GM18508 (cell line): ENCODE measurements around the gene PARP16.
"Not testable (repeated sequence)": the region's sequence is repeated elsewhere in the genome, so short reads cannot be mapped to it uniquely, and the experiment has no call there.

Experiments used
- ATAC-seq: cut with Tn5 transposase; IDR thresholded peaks from one replicate; pipeline ENCODE4 v1.9.1; 2021; ENCODE audit warnings: moderate number of reproducible peaks; ENCODE audit not compliant: insufficient read depth, unreplicated experiment

PARP16 gene

DNA sequence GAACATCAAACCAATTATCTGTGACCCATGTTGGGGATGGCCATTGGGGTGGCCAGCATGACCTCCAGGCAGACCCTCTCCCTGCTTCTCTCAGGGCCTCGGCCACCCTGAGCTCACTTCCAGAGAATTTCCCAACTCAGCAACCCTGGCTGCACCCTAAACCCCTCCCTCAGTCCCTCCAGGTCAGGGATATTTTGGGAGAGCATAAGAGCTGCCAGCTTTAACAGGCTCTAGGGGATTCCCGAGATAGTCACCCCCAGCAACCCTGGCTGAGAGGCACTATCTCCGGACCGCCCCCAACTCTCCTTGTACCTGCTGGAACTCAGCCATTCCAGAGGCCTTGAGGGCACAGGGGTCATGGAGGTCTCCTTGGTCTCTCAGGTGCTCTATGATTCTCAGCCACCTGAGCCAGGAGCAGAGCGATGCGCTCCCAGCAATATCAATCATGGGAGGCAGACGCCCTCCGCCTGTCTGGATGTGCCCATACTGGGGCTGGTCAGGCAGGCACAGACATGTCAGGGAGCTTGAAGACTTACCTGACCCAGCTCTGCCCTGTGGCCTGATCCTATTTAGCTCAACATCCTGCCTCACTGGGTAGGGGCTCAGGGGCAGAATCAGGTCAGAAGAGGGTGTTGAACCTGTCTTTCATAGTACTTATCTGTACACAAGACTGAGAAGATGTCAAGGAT is 40.5 kb downstream of the PARP16 start:
- no peak for ATAC-seq

- no peak for ATAC-seq
Measured at GRCh38 chr15:65245096-65245856, 41.4 kb downstream of the PARP16 start.

DNA sequence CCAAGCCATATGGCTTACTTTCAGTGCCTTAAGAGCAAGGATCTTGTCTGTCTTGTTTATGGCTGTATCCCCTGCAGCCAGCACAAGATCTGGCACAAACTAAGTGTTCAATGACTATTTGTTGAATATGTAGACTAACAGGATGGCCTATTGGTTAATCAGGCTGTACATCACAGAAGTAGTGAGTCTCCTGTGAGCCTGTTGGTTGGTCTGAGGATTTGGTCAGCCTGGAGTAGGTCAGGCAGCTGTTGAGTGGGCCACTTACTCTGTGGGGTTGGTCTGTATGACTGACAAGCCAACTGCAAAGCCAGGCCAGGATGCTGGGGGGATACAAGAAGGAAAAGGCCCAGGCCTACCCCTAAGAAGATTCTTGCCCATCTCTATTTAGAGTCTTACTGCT is 42.0 kb downstream of the PARP16 start:
- no peak for ATAC-seq

DNA sequence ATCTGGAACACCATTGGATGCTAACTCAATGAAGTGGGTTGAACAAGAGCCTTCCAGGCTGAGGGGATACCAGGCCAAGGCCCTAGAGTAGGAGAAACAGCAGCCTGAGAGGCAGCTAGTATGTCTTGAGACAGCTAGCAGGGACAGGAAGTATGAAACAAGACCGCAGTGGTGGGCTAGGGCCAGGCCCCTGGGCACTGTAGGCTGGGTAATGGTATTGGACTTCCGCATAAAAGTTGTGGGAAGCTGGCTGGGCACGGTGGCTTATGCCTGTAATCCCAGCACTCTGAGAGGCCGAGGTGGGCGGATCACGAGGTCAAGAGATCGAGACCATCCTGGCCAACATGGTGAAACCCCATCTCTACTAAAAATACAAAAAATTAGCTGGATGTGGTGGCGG is 50.2 kb downstream of the PARP16 start:
- not testable (repeated sequence) for ATAC-seq

GRCh38 chr15:65233696-65234095 is 53.0 kb downstream of the PARP16 start:
- no peak for ATAC-seq

DNA sequence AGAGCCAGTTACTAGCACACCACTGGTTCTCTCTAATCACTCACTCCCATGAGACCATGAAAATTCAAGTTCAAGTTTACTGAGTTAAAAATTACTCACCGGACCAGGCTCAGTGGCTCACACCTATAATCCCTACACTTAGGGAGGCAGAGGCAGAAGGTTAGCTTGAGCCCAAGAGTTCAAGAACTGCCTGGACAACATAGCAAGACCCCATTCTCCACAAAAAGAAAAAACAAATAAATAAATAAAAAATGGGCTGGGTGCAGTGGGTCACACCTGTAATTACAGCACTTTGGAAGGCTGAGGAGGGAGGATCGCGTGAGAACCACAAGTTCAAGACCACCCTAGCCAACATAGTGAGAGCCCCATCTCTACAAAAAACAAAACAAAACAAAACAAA is 54.2 kb downstream of the PARP16 start:
- no peak for ATAC-seq

DNA sequence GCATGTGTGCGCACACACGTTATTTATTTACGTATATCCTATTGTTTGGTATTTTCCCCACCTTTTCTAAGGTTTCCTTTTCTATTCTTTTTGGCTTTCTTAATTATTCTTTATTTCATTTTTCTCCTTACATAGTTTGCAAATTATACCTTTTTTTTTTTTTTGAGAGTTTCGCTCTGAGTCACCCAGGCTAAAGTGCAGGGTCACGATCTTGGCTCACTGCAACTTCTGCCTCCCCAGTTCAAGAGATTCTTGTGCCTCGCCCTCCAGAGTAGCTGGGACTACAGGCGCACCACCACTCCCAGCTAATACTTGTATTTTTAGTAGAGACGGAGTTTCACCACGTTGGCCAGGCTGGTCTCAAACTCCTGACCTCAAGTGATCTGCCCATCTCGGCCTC is 55.4 kb downstream of the PARP16 start:
- ATAC-seq = no peak

- ATAC-seq = not testable (repeated sequence)
Measured at GRCh38 chr15:65226901-65227300, 59.8 kb downstream of the PARP16 start.

DNA sequence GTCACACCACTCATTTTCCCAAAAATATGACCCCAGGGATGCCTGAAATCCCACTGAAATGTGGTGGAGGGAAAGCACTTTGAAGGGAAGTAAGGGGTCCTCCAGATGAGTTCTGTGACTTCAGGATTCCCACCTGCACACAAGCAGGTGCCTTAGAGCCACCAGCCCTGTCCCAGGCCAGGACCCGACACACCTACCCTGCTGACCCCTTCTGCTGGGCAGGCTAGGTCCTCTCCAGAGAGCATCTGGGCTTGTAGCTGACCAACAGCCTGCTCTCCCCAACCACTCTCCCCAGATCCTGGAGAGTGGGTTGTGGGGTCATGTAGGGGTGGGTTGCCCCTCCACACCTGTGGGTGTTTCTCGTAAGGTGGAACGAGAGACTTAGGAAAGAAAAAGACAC is 60.5 kb downstream of the PARP16 start:
- ATAC-seq = no peak

DNA sequence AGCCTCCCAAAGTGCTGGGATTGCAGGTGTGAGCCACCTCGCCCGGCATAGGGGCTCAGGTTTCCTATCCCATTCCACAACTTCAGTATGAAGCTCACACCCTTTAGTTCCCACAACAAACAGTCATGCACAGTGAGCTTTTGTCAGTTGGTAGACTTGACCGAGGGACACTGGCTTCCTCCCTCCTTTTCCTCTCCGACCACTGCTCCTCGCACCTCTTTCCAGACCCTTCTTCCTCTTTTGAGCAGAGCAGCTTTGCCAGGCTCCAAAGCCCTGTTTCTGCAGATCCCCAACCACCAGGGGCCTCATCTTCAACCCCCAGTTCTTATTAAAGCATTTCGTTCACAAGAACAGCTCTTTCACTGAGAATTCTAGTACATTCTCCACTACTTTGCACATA is 62.7 kb downstream of the PARP16 start:
- no peak for ATAC-seq

DNA sequence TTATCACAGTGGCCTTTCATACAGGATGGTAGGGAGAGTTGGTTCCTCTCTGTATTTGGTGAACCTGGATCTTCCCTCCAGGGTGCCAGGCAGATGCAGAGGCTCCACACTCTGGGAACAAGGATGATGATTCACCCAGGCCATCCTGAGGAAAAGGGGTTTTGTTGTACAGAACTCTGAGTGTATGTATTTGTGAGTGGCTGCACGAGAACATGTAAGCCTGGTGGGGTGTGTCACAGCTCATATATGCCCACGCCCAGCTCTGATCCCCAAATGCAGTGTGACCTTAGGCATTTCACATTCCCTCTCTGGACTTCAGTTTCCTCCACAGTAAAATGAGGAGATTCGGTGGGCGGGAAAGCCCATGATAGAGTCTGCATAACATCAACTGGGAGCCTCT is 63.8 kb downstream of the PARP16 start:
- ATAC-seq = no peak

GRCh38 chr15:65221697-65222096 is 65.0 kb downstream of the PARP16 start:
- ATAC-seq = no peak

DNA sequence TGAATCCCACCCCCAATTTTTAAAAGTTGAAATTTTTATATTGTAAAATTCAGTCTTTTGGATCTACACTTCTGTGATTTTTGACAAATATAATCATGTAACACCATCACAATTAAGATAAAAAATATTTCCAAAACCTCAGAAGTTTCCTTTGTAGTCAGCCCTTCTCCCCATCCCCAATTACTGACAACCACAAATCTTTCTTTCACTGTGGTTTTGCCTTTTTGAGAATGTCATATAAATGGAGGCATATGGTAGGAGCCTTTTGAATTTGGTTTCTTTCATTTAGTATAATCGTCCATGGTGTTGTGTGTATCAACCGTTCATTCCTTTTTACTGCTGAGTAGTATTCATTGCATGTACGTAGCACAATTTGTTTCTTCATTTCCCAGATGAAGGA is 67.5 kb downstream of the PARP16 start:
- ATAC-seq = no peak

DNA sequence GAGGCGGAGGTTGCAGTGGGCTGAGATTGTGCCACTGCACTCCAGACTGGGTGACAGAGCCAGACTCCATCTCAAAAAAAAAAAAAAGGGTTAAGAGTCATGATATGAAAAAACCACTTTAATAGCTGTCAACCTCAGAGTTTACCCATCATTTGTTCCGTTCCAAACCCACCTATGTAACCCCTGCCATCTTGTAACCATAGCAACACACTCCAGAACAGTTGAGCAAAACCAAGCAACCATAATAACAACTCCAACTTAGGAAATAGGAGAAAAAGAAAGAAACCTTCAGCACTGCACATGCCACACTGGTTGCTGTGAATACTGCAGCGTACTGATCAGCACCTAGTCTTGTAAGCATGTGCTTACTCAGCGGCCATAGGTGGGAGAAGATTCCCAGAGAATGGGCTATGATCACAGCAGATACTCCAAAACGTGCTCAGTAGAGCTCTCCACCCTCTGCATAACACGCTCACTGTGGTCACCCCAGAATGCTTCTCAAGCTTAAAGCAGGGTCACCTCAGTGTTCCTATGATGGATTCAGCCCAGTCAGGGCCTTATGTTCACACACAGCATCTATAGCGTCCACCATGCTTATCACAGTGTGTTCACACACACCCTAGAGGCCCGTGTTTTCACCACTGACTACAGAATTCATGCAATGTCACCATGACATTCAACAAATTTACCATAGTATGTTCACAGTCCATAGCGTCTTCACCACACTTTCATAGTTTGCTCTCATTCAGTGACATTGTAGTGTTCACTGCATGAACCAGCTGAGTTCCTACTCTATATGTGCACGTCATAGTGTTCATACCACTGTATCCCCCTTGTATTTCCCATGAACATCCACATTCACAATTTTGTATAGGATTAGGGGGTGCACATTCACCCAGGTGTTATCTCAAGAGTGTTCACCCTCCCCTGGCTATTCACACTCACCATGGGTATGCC is 68.9 kb downstream of the PARP16 start:
- no peak for ATAC-seq

- ATAC-seq = no peak
Measured at GRCh38 chr15:65215496-65215895, 71.2 kb downstream of the PARP16 start.

- no peak for ATAC-seq
Measured at GRCh38 chr15:65214010-65214409, 72.7 kb downstream of the PARP16 start.

DNA sequence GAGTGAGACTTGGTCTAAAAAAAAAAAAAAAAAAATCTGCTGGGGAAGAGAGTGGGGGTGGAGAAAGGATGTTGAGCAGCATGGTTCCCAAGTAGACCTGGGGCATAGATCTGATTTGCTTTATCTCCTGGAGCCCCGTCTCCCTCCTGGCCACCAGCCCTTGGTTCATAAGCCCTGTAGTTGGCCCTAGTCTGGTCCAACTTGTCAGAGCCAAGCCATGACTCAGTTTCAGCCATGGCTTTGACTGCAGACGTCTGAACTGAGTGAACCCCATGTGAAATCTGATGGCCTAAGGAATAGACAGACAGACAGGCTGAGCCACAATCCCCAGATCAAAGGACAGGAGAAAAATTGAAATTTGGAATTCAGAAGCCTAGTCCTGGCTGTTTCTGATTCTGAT is 73.4 kb downstream of the PARP16 start:
- no peak for ATAC-seq

DNA sequence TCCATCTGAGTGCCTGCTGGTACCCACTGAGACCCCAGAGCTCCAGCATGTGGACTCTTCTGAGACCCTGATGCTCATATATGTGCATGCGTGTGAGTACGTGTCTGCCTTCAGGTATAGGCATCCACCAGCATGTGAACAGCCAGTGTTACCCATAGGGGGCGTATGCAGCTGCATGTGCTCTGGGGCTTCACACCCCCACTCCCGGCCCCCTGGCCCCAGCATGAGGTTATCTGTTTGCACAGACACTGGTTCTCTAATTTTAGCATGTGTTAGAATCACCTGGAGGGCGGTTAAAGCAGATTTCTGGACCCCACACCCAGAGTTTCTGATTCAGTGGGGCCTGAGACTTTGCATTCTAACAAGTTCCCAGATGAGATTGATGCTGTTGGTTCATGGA is 74.6 kb downstream of the PARP16 start:
- no peak for ATAC-seq

- ATAC-seq = no peak
Measured at GRCh38 chr15:65211482-65211982, 75.2 kb downstream of the PARP16 start.

- ATAC-seq = no peak
Measured at GRCh38 chr15:65210770-65211481, 75.8 kb downstream of the PARP16 start, which contains the start of gene CILP. TSS of gene CILP (minus strand) at chr15:65211473. CDS start at chr15:65209755, 1,718 bp downstream.
